ENCODE measurements around the gene C20orf204. TPM values are rescaled to one million over a fixed set of nuclear protein-coding genes. Genes with fewer than 3 reads are reported as not detected.

C20orf204 gene
- total and polyA plus RNA-seq, 2 donors (not counting 3 experiments of a cell fraction or from before 2014, with no cell fraction given) = 2.8 to 5.8 TPM

- H3K4me3 ChIP-seq (replicated peaks in 1 of 3; ENCODE audit: insufficient read depth in 1 of 3, low read depth in 1 of 3, low read length in 3 of 3) = no peak overlapping the region
- H2AFZ ChIP-seq (ENCODE audit: low read depth, low read length) = peak overlapping the region; percentile 59
- ChIA-PET CTCF (interaction anchor here (0.6 to 15.2 kb wide), 18 partner anchors 9 to 749 kb away, joined by 3 to 412 read pairs (median 5); partner anchors contain the start of genes C20orf204, OPRL1, PRPF6 and PTK6), POLR2A (interaction anchor here (0.7 to 1.9 kb wide), 4 partner anchors 11 to 77 kb away, joined by 3 to 9 read pairs (median 4); no protein-coding TSS in a partner anchor)
- H3K9me3 ChIP-seq (replicated peaks; ENCODE audit: control insufficient read depth, insufficient read depth, low read length) = no peaks in the 10 kb centered on the region
- H3K9me1 ChIP-seq (replicated peaks; ENCODE audit: control insufficient read depth, extremely low read depth, insufficient read depth, low read length) = no peaks in the 10 kb centered on the region
- TF ChIP-seq POLR2A (IDR thresholded peaks at IDR 0.05; ENCODE audit: low read depth, low read length) = peak; percentile 41
- TF ChIP-seq EZH2 (IDR thresholded peaks at IDR 0.05; ENCODE audit: borderline replicate concordance, low read depth, low read length, severe bottlenecking) = no peak
- TF ChIP-seq CTCF (IDR thresholded peaks at IDR 0.05; ENCODE audit: extremely low read depth in 1 of 2, insufficient read depth in 1 of 2, low read depth in 1 of 2, low read length in 2 of 2) = peak; percentile 81 to 94
- no peaks in the 10 kb centered on the region for H3K27me3 ChIP-seq (ENCODE audit: control insufficient read depth in 2 of 2, insufficient read depth in 2 of 2, low read length in 2 of 2)
- FAIRE-seq (peak; percentile 90), DNase-seq (ENCODE audit: low read depth, low spot score) (peak; percentile 79)
- dilution Hi-C loops (cut with MboI; ENCODE audit: extremely low pct_ligation_motif_present, low sequenced_read_pairs) = no loop called here
- no peak overlapping the region for H3K9ac ChIP-seq (replicated peaks; ENCODE audit: extremely low read depth, insufficient read depth, low read length)
- no peaks in the 10 kb centered on the region for H3K36me3 ChIP-seq (ENCODE audit: control insufficient read depth in 2 of 2, extremely low read depth in 1 of 2, insufficient read depth in 2 of 2, low read length in 2 of 2)
- intact Hi-C loops (cut with micrococcal nuclease) = loop anchor here (1.0 to 10.0 kb wide), 5 partner anchors 19 to 519 kb away; partner anchors contain the start of genes DNAJC5, PRPF6 and UCKL1
- no peaks in the 10 kb centered on the region for H3K79me2 ChIP-seq (ENCODE audit: control insufficient read depth, insufficient read depth, low read length)
- H3K4me1 ChIP-seq (ENCODE audit: control insufficient read depth, extremely low read depth, insufficient read depth, low read length) = peaks cover 55% of the 10 kb centered on the region
- no peaks in the 10 kb centered on the region for H4K20me1 ChIP-seq (replicated peaks; ENCODE audit: control insufficient read depth, extremely low read depth, insufficient read depth, low read length)
- no peak overlapping the region for H3K4me2 ChIP-seq (ENCODE audit: insufficient read depth, low read length)
- H3K27ac ChIP-seq (ENCODE audit: insufficient read depth, low read depth, low read length) = peak overlapping the region; percentile 40
- no TSS peak for BruUV-seq (replicated peaks)
Measured at GRCh38 chr20:64057628-64058498, 21.9 kb downstream of the C20orf204 start.

Data from endothelial cell of umbilical vein (primary cell).